ENCODE data around the gene PKP2.

GRCh38 chr12:32770141-32770540 is 126.4 kb downstream of the PKP2 start:
- TF ChIP-seq CTCF (IDR thresholded peaks at IDR 0.05 in 2 of 3, conservative IDR thresholded peaks at IDR 0.05 in 1 of 3; ENCODE audit: insufficient read depth in 2 of 3, low read depth in 1 of 3, low read length in 3 of 3), result no peak
- no peak for TF ChIP-seq JUND (IDR thresholded peaks at IDR 0.05; ENCODE audit: borderline replicate concordance, low read depth, low read length)
- no peak for TF ChIP-seq JUND (tag; IDR thresholded peaks at IDR 0.05; ENCODE audit: borderline replicate concordance, low read depth, low read length)
- no peak for TF ChIP-seq ZBTB49 (CRISPR knock-in tag; IDR thresholded peaks at IDR 0.05; ENCODE audit: borderline replicate concordance)
